ENCODE measurements around the gene DGKA. TPM values are rescaled to one million over a fixed set of nuclear protein-coding genes. Genes with fewer than 3 reads are reported as not detected.
A peak's percentile ranks its signal among the peaks of the same experiment; 100 is the strongest.

Gene DGKA
- total RNA-seq (10 to 100 TPM; 19.5 to 33.3 TPM), polyA plus RNA-seq (ENCODE audit: insufficient read length in 2 of 2) (10 to 100 TPM; 33.1 to 35.0 TPM)
- long read RNA-seq, donor 1, partial matches to known transcripts = 19 of 20 reads
- long read RNA-seq, donor 1, other reads (novel, unspliced or antisense) = 0 of 20 reads
- long read RNA-seq, donor 2, partial matches to known transcripts = 0 of 1 reads
- long read RNA-seq, donor 2, other reads (novel, unspliced or antisense) = 0 of 1 reads
- long read RNA-seq, donor 3, partial matches to known transcripts = 8 of 8 reads
- long read RNA-seq, donor 3, other reads (novel, unspliced or antisense) = 0 of 8 reads
- long read RNA-seq, donor 4, partial matches to known transcripts = 0 of 1 reads
- long read RNA-seq, donor 4, other reads (novel, unspliced or antisense) = 0 of 1 reads

GRCh38 chr12:55930771-55931316, at the start of gene DGKA:
Gene DGKA, plus strand, starts transcription at chr12:55931162. Its CDS starts 5,342 bp downstream, at chr12:55936504.
- peak in 2 of 6 donors; percentile 75 to 84 for DNase-seq (ENCODE audit: low read depth in 4 of 6, low spot score in 6 of 6)
- H3K36me3 ChIP-seq (ENCODE audit: control insufficient read depth, insufficient read depth, low read length) = no peaks in the 10 kb centered on the region
- peaks cover 28% of the 10 kb centered on the region for H3K27me3 ChIP-seq (ENCODE audit: control insufficient read depth, insufficient read depth, low read length)
- WGBS (ENCODE audit: insufficient coverage) = no CpG with 5 or more reads among the region's 3 CpGs
- peak within 1 kb of the TSS; percentile 88 for H3K27ac ChIP-seq (ENCODE audit: low read depth, low read length)
- peaks cover 35% of the 10 kb centered on the region for H3K4me1 ChIP-seq (ENCODE audit: control insufficient read depth, insufficient read depth, low read length)
- no peaks in the 10 kb centered on the region for H3K9me3 ChIP-seq (ENCODE audit: control insufficient read depth, insufficient read depth, low read length)
- H3K4me3 ChIP-seq (ENCODE audit: low read depth, low read length) = peak within 1 kb of the TSS; percentile 76

DNA sequence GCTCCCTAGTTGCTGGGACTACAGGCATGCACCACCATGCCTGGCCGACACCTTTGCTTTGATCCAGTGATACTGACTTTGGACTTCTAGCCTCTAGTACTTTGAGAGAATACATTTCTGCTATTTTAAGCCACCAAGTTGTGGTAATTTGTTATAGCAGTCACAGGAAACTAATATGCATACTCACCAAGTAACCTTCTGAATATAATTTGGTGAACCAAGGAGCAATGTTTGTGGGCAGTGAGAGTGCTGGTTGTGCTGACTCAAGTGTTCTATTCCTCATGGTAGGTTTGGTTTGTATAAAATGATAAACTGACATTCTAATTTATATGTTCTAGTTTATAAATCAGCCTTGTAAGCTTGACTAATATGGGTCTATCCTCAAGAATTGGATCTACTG, 45.8 kb upstream of the DGKA start:
- Histone ChIP-seq H3K27me3 (ENCODE audit: control insufficient read depth, insufficient read depth, low read length) (no peaks in the 10 kb centered on the region), H3K4me3 (ENCODE audit: low read depth, low read length) (no peak overlapping the region), H3K36me3 (ENCODE audit: control insufficient read depth, insufficient read depth, low read length) (no peaks in the 10 kb centered on the region), H3K4me1 (ENCODE audit: control insufficient read depth, insufficient read depth, low read length) (no peaks in the 10 kb centered on the region), H3K9me3 (ENCODE audit: control insufficient read depth, insufficient read depth, low read length) (peaks cover 1% of the 10 kb centered on the region), H3K27ac (ENCODE audit: low read depth, low read length) (no peak overlapping the region)
- no peak for DNase-seq (ENCODE audit: low read depth in 4 of 6, low spot score in 6 of 6)
- no CpG with 5 or more reads among the region's 1 CpG for WGBS (ENCODE audit: insufficient coverage)

- WGBS (ENCODE audit: insufficient coverage) = 94% methylated on average over 2 of the region's 4 CpGs
- H3K4me1 ChIP-seq (ENCODE audit: control insufficient read depth, insufficient read depth, low read length) = no peaks in the 10 kb centered on the region
- no peak overlapping the region for H3K27ac ChIP-seq (ENCODE audit: low read depth, low read length)
- no peaks in the 10 kb centered on the region for H3K27me3 ChIP-seq (ENCODE audit: control insufficient read depth, insufficient read depth, low read length)
- H3K9me3 ChIP-seq (ENCODE audit: control insufficient read depth, insufficient read depth, low read length) = no peaks in the 10 kb centered on the region
- DNase-seq (ENCODE audit: low read depth in 4 of 6, low spot score in 6 of 6) = no peak
- H3K4me3 ChIP-seq (ENCODE audit: low read depth, low read length) = no peak overlapping the region
- H3K36me3 ChIP-seq (ENCODE audit: control insufficient read depth, insufficient read depth, low read length) = no peaks in the 10 kb centered on the region
These were observed 39.7 kb upstream of the DGKA start for GRCh38 chr12:55891310-55891709.

DNA sequence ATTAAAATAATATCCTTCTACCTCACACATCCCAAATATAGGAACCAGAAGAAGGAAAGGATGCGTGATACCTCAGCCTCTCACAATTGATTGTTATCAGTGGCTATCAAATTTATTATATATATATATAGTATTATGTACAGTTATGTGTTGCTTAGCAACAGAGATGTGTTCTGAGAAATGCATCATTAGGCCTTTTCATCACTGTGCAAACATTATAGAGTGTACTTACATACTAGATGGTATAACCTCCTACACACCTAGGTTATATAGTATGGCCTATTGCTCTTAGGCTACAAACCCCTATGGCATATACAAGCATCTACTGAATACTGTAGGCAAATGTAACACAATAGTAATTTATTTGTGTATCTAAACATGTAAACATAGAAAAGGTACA, 37.2 kb upstream of the DGKA start:
- no peaks in the 10 kb centered on the region for H3K36me3 ChIP-seq (ENCODE audit: control insufficient read depth, insufficient read depth, low read length)
- H3K4me1 ChIP-seq (ENCODE audit: control insufficient read depth, insufficient read depth, low read length) = no peaks in the 10 kb centered on the region
- no peak overlapping the region for H3K27ac ChIP-seq (ENCODE audit: low read depth, low read length)
- H3K4me3 ChIP-seq (ENCODE audit: low read depth, low read length) = no peak overlapping the region
- no CpG with 5 or more reads among the region's 1 CpG for WGBS (ENCODE audit: insufficient coverage)
- no peaks in the 10 kb centered on the region for H3K9me3 ChIP-seq (ENCODE audit: control insufficient read depth, insufficient read depth, low read length)
- DNase-seq (ENCODE audit: low read depth in 4 of 6, low spot score in 6 of 6) = no peak
- H3K27me3 ChIP-seq (ENCODE audit: control insufficient read depth, insufficient read depth, low read length) = no peaks in the 10 kb centered on the region

- H3K36me3 ChIP-seq (ENCODE audit: control insufficient read depth, insufficient read depth, low read length) = peaks cover 28% of the 10 kb centered on the region
- no peak for DNase-seq (ENCODE audit: low read depth in 4 of 6, low spot score in 6 of 6)
- no peaks in the 10 kb centered on the region for H3K27me3 ChIP-seq (ENCODE audit: control insufficient read depth, insufficient read depth, low read length)
- H3K27ac ChIP-seq (ENCODE audit: low read depth, low read length) = no peak overlapping the region
- WGBS (ENCODE audit: insufficient coverage) = no CpG with 5 or more reads among the region's 2 CpGs
- no peaks in the 10 kb centered on the region for H3K9me3 ChIP-seq (ENCODE audit: control insufficient read depth, insufficient read depth, low read length)
- no peak overlapping the region for H3K4me3 ChIP-seq (ENCODE audit: low read depth, low read length)
- no peaks in the 10 kb centered on the region for H3K4me1 ChIP-seq (ENCODE audit: control insufficient read depth, insufficient read depth, low read length)
These were observed 31.9 kb upstream of the DGKA start for GRCh38 chr12:55899082-55899481.

- 92% methylated on average over 4 of the region's 7 CpGs for WGBS (ENCODE audit: insufficient coverage)
These were observed 29.0 kb upstream of the DGKA start for GRCh38 chr12:55901881-55902490.

GRCh38 chr12:55906056-55906455, 24.9 kb upstream of the DGKA start:
- no peaks in the 10 kb centered on the region for H3K27me3 ChIP-seq (ENCODE audit: control insufficient read depth, insufficient read depth, low read length)
- H3K27ac ChIP-seq (ENCODE audit: low read depth, low read length) = no peak overlapping the region
- H3K4me3 ChIP-seq (ENCODE audit: low read depth, low read length) = no peak overlapping the region
- no peaks in the 10 kb centered on the region for H3K9me3 ChIP-seq (ENCODE audit: control insufficient read depth, insufficient read depth, low read length)
- no peak for DNase-seq (ENCODE audit: low read depth in 4 of 6, low spot score in 6 of 6)
- no CpG with 5 or more reads among the region's 1 CpG for WGBS (ENCODE audit: insufficient coverage)
- peaks cover 21% of the 10 kb centered on the region for H3K36me3 ChIP-seq (ENCODE audit: control insufficient read depth, insufficient read depth, low read length)
- H3K4me1 ChIP-seq (ENCODE audit: control insufficient read depth, insufficient read depth, low read length) = peaks cover 6% of the 10 kb centered on the region

More at GRCh38 chr12:55901881-55902490, 29.0 kb upstream of the DGKA start:
- Histone ChIP-seq H3K4me3 (ENCODE audit: low read depth, low read length) (no peak overlapping the region), H3K36me3 (ENCODE audit: control insufficient read depth, insufficient read depth, low read length) (peaks cover 28% of the 10 kb centered on the region), H3K9me3 (ENCODE audit: control insufficient read depth, insufficient read depth, low read length) (no peaks in the 10 kb centered on the region), H3K4me1 (ENCODE audit: control insufficient read depth, insufficient read depth, low read length) (no peaks in the 10 kb centered on the region), H3K27me3 (ENCODE audit: control insufficient read depth, insufficient read depth, low read length) (no peaks in the 10 kb centered on the region), H3K27ac (ENCODE audit: low read depth, low read length) (no peak overlapping the region)
- no peak for DNase-seq (ENCODE audit: low read depth in 4 of 6, low spot score in 6 of 6)

GRCh38 chr12:55908726-55909512, 22.0 kb upstream of the DGKA start:
- peak in 1 of 6 donors; percentile 35 for DNase-seq (ENCODE audit: low read depth in 4 of 6, low spot score in 6 of 6)
- Histone ChIP-seq H3K9me3 (ENCODE audit: control insufficient read depth, insufficient read depth, low read length) (no peaks in the 10 kb centered on the region), H3K27me3 (ENCODE audit: control insufficient read depth, insufficient read depth, low read length) (no peaks in the 10 kb centered on the region), H3K36me3 (ENCODE audit: control insufficient read depth, insufficient read depth, low read length) (peaks cover 4% of the 10 kb centered on the region), H3K4me3 (ENCODE audit: low read depth, low read length) (no peak overlapping the region), H3K4me1 (ENCODE audit: control insufficient read depth, insufficient read depth, low read length) (peaks cover 6% of the 10 kb centered on the region), H3K27ac (ENCODE audit: low read depth, low read length) (peak overlapping the region; percentile 1)
- 41% methylated on average over 5 of the region's 8 CpGs for WGBS (ENCODE audit: insufficient coverage)

- Histone ChIP-seq H3K27ac (ENCODE audit: low read depth, low read length) (no peak overlapping the region), H3K4me3 (ENCODE audit: low read depth, low read length) (no peak overlapping the region), H3K9me3 (ENCODE audit: control insufficient read depth, insufficient read depth, low read length) (no peaks in the 10 kb centered on the region), H3K4me1 (ENCODE audit: control insufficient read depth, insufficient read depth, low read length) (peaks cover 6% of the 10 kb centered on the region), H3K27me3 (ENCODE audit: control insufficient read depth, insufficient read depth, low read length) (no peaks in the 10 kb centered on the region), H3K36me3 (ENCODE audit: control insufficient read depth, insufficient read depth, low read length) (peaks cover 4% of the 10 kb centered on the region)
- no CpG with 5 or more reads among the region's 2 CpGs for WGBS (ENCODE audit: insufficient coverage)
- DNase-seq (ENCODE audit: low read depth in 4 of 6, low spot score in 6 of 6) = no peak
These were observed 21.5 kb upstream of the DGKA start for GRCh38 chr12:55909513-55909884.

Measured in spinal cord (tissue), 10 donors.